Putamen (tissue), 1 donor: Measurements from ENCODE around the gene NTSR1.

Experiments
- DNase-seq: peaks from one replicate; pipeline ENCODE4 v3.0.0-alpha.2; 2016; ENCODE audit warnings: low spot score

NTSR1 gene

GRCh38 chr20:62708591-62709536 lies at the start of gene NTSR1:
TSS of gene NTSR1 (plus strand) at chr20:62708836. CDS start at chr20:62709208, 372 bp downstream.
- no peak for DNase-seq

- no peak for DNase-seq
These were observed 49.0 kb upstream of the NTSR1 start for GRCh38 chr20:62659488-62660239.

- no peak for DNase-seq
These were observed 48.4 kb upstream of the NTSR1 start for GRCh38 chr20:62660240-62660615.

- no peak for DNase-seq
These were observed 47.9 kb upstream of the NTSR1 start for GRCh38 chr20:62660768-62661167.

- no peak for DNase-seq
These were observed 47.0 kb upstream of the NTSR1 start for GRCh38 chr20:62661647-62662046.

- DNase-seq: no peak
These were observed 46.2 kb upstream of the NTSR1 start for GRCh38 chr20:62662422-62662821.

DNA sequence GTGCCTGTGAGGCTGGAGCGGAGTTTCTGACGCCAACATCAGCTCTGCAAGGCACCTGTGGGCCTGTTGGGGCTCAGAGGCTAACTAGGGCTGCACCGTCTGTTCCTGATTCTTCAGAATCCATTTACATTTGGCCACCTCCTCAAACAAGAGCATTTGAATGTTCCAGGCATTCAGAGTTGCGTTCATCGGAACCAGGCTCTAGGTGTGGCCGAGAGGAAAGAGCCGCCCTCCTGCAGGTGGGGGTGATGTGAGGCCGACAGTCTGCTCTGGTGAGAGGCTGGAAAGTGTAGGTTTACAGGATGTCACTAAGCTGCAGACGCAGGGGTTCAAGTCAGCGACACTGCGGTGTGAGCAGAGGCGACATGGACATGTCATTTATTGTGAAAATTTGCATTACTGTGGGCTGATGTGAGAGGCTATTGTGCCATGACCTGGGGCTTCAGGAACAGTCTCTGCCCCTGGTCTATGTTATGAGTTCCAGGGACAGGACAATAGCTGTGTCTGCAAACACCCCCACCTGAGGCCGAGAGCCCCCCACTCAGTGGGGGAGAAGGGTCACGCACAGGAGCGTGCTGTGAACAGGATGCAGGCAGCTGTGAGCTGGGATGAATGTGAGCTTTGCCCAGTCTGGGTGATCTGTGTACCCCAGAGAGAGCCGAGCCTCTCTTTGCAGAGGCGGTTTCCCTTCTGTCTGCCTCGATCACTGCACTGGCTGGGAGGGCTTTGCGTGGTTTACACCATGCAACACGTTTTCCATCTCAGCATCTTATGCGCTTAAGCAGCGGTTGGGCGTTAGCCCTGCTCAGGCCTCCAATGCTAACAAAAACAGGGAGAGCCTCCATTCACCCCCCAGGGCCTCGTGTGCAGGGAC lies 45.3 kb upstream of the NTSR1 start:
- no peak for DNase-seq

GRCh38 chr20:62664019-62664971 lies 44.3 kb upstream of the NTSR1 start:
- DNase-seq: no peak

DNA sequence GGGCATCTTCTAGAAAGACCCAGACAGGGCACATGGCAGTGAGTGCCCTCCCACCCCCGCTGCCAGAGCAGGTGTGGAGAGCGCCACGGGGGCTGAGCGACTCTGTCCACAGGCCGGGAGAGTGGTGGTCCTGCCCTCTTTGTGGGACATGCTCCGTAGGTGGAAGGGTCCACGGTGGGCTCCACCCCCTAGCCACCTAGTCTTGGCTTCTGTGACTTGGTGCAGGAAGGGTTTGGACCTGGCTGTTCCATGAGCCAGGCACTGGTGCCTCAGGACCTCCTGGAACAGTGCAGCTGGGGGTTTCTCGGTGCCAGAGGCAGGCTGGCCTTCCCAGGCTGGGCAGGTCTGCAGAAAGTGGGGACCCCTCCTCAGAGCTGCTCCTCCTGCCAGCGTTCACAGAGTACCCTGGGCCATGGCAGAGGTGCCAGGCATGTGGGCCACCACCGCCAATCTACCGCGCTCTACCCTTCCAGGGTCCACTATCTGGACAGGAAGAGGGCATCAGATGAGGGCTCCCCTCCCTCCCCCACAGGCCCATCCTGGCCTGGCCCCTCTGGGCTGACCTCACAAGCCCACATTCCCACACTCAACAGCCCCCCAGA lies 43.4 kb upstream of the NTSR1 start:
- no peak for DNase-seq

- DNase-seq: no peak
These were observed 42.6 kb upstream of the NTSR1 start for GRCh38 chr20:62665826-62666735.

GRCh38 chr20:62666736-62667529 lies 41.7 kb upstream of the NTSR1 start:
- DNase-seq: peak; percentile 30

GRCh38 chr20:62667530-62668440 lies 40.9 kb upstream of the NTSR1 start:
- no peak for DNase-seq

GRCh38 chr20:62668441-62669027 lies 40.1 kb upstream of the NTSR1 start:
- peak; percentile 74 for DNase-seq

- no peak for DNase-seq
These were observed 39.4 kb upstream of the NTSR1 start for GRCh38 chr20:62669249-62669648.

- no peak for DNase-seq
These were observed 38.5 kb upstream of the NTSR1 start for GRCh38 chr20:62670156-62670555.

DNA sequence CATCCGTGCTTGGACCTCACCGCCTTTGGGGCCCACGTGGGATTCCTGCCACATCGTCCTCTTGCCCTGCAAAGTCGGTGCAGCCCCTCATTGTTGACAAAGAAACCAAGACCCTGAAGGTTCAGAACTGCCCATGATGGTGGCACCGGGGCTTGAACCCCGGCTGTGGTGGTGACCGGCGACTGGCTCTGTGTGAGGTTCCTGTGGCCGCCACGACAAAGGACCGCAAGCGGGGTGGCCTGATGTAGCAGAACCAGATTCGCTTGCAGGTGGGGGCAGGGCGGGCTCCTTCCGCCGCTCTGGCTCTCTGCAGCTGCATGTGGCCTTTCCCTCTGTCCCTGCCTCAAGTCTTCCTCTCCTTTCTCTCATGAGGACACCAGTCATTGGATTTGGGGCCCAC lies 37.6 kb upstream of the NTSR1 start:
- no peak for DNase-seq

- DNase-seq: no peak
These were observed 36.9 kb upstream of the NTSR1 start for GRCh38 chr20:62671765-62672164.
